Neutrophil (primary cell): ENCODE results near the gene TUFM.
"Not testable (repeated sequence)": the region's sequence is repeated elsewhere in the genome, so short reads cannot be mapped to it uniquely, and the experiment has no call there.

ENCODE experiments used
- H3K27ac ChIP-seq: fragments of 200-600 bp; sonication (generic); 2 replicates; pipeline ENCODE4 v1.5.1; 2016; ENCODE audit warnings: mild to moderate bottlenecking, moderate library complexity
- H3K27me3 ChIP-seq: fragments of 200-600 bp; sonication (generic); 2 replicates; pipeline ENCODE4 v1.6.0; 2016; ENCODE audit warnings: mild to moderate bottlenecking
- H3K36me3 ChIP-seq: fragments of 200-600 bp; sonication (generic); 2 replicates; pipeline ENCODE4 v1.5.1; 2017
- H3K4me1 ChIP-seq, 2 experiments: fragments of 200-600 bp in 1 of 2; sonication (generic) in 1 of 2; 1 replicate in 1 of 2; 2 replicates in 1 of 2; pipeline versions ENCODE4 v1.5.1 to v1.6.1; 2013 to 2016; ENCODE audit warnings: low read depth in 1 of 2, low read length in 1 of 2, mild to moderate bottlenecking in 1 of 2, moderate library complexity in 1 of 2; ENCODE audit not compliant: control insufficient read depth in 1 of 2, insufficient read depth in 1 of 2
- H3K4me3 ChIP-seq, 2 experiments: fragments of 200-600 bp in 1 of 2; sonication (generic) in 1 of 2; 1 replicate in 1 of 2; 2 replicates in 1 of 2; pipeline ENCODE4 v1.5.1; 2013 to 2016; ENCODE audit warnings: low read depth in 1 of 2, low read length in 1 of 2, mild to moderate bottlenecking in 1 of 2, moderate library complexity in 1 of 2
- H3K9me3 ChIP-seq: fragments of 200-600 bp; sonication (generic); 2 replicates; pipeline ENCODE4 v1.5.1; 2016
- CTCF ChIP-seq: fragments of 200-600 bp; sonication (generic); IDR thresholded peaks from 2 replicates; pipeline ENCODE4 v1.5.1; 2016; ENCODE audit warnings: antibody characterized with exemption

Gene TUFM

GRCh38 chr16:28886945-28887344 is 40.8 kb upstream of the TUFM start:
- Histone ChIP-seq H3K27ac (no peak overlapping the region), H3K36me3 (no peaks in the 10 kb centered on the region), H3K27me3 (no peaks in the 10 kb centered on the region), H3K9me3 (no peaks in the 10 kb centered on the region), H3K4me1 (no peaks in the 10 kb centered on the region), H3K4me3 (no peak overlapping the region)
- TF ChIP-seq CTCF = no peak

- no peaks in the 10 kb centered on the region for H3K9me3 ChIP-seq
- H3K27me3 ChIP-seq = peaks cover 28% of the 10 kb centered on the region
- H3K27ac ChIP-seq = no peak overlapping the region
- no peak for TF ChIP-seq CTCF
- H3K4me1 ChIP-seq = peaks cover 15 to 17% of the 10 kb centered on the region in 2 experiments
- no peak overlapping the region for H3K4me3 ChIP-seq
- H3K36me3 ChIP-seq = no peaks in the 10 kb centered on the region
Measured at GRCh38 chr16:28884045-28884444, 37.9 kb upstream of the TUFM start.

- no peak overlapping the region for H3K27ac ChIP-seq
Measured at GRCh38 chr16:28883221-28883996, 37.3 kb upstream of the TUFM start.

GRCh38 chr16:28882551-28883160 is 36.5 kb upstream of the TUFM start:
- Histone ChIP-seq H3K4me1 (peaks cover 15 to 17% of the 10 kb centered on the region in 2 experiments), H3K27me3 (peaks cover 37% of the 10 kb centered on the region), H3K27ac (no peak overlapping the region), H3K4me3 (no peak overlapping the region), H3K36me3 (no peaks in the 10 kb centered on the region), H3K9me3 (no peaks in the 10 kb centered on the region)
- no peak for TF ChIP-seq CTCF

More at GRCh38 chr16:28883221-28883996, 37.3 kb upstream of the TUFM start:
- Histone ChIP-seq H3K27me3 (peaks cover 34% of the 10 kb centered on the region), H3K9me3 (no peaks in the 10 kb centered on the region), H3K4me1 (peaks cover 15 to 17% of the 10 kb centered on the region in 2 experiments), H3K36me3 (no peaks in the 10 kb centered on the region), H3K4me3 (no peak overlapping the region)
- no peak for TF ChIP-seq CTCF

GRCh38 chr16:28881565-28881964 is 35.4 kb upstream of the TUFM start:
- H3K36me3 ChIP-seq, H3K9me3 ChIP-seq, H3K27ac ChIP-seq, H3K4me3 ChIP-seq: not testable (repeated sequence)
- H3K4me1 ChIP-seq = peaks cover 15 to 17% of the 10 kb centered on the region in 2 experiments
- peaks cover 37% of the 10 kb centered on the region for H3K27me3 ChIP-seq

GRCh38 chr16:28880955-28881354 is 34.8 kb upstream of the TUFM start:
- Histone ChIP-seq H3K9me3 (no peaks in the 10 kb centered on the region), H3K4me3 (no peak overlapping the region), H3K27me3 (peaks cover 37% of the 10 kb centered on the region), H3K27ac (no peak overlapping the region), H3K4me1 (peaks cover 15 to 17% of the 10 kb centered on the region in 2 experiments), H3K36me3 (no peaks in the 10 kb centered on the region)
- no peak for TF ChIP-seq CTCF
